Mammary epithelial cell (primary cell): ENCODE data around the gene CREG1.

Experiments
- EZH2 ChIP-seq: IDR thresholded peaks from 2 replicates; pipeline ENCODE4 v1.6.1; 2012; ENCODE audit warnings: low read length, inconsistent platforms, borderline replicate concordance
- TF ChIP-seq, protein P1 (sequence below), 2 donors: IDR thresholded peaks in 1 of 2; conservative IDR thresholded peaks in 1 of 2; 2 replicates each; pipeline ENCODE4 v1.5.1; 2011 to 2012; ENCODE audit warnings: inconsistent platforms in 2 of 2, low read length in 2 of 2, mild to moderate bottlenecking in 2 of 2, control low read depth in 1 of 2, low read depth in 1 of 2; ENCODE audit not compliant: insufficient read depth in 1 of 2; ENCODE audit errors: extremely low read depth in 1 of 2

DNA sequence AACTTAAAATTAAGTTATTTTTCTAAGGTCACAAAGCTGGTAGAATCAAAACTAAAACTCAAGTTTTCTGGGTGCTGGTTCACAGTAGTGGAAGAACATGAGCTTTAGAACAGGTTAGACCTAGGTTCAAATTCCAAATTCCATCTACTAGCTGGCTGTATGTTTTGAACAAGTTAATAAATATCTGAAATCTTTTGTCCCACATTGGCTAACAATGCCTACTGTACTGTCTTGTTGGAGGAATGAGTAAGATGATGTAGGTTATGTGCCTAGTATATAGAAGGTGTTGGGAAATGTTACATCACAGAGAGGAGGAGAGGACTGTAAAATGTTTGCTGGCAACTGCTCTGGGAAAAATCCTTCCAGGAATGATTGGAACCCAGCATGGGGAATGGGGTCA is 21.2 kb downstream of the CREG1 start:
- no peak for TF ChIP-seq EZH2
- TF ChIP-seq, protein P1, sequence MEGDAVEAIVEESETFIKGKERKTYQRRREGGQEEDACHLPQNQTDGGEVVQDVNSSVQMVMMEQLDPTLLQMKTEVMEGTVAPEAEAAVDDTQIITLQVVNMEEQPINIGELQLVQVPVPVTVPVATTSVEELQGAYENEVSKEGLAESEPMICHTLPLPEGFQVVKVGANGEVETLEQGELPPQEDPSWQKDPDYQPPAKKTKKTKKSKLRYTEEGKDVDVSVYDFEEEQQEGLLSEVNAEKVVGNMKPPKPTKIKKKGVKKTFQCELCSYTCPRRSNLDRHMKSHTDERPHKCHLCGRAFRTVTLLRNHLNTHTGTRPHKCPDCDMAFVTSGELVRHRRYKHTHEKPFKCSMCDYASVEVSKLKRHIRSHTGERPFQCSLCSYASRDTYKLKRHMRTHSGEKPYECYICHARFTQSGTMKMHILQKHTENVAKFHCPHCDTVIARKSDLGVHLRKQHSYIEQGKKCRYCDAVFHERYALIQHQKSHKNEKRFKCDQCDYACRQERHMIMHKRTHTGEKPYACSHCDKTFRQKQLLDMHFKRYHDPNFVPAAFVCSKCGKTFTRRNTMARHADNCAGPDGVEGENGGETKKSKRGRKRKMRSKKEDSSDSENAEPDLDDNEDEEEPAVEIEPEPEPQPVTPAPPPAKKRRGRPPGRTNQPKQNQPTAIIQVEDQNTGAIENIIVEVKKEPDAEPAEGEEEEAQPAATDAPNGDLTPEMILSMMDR (conservative IDR thresholded peaks at IDR 0.05 in 1 of 2, IDR thresholded peaks at IDR 0.05 in 1 of 2; ENCODE audit: extremely low read depth in 1 of 2, insufficient read depth in 1 of 2, low read depth in 1 of 2, low read length in 2 of 2): no peak
